Nephron progenitor cell (in vitro differentiated cells): Measurements from ENCODE around the gene SLC6A2.

Experiments
- DNase-seq: peaks from one replicate; pipeline ENCODE4 v3.0.0; 2021
- H3K27ac Mint-ChIP-seq: 2 replicates; pipeline ENCODE4 v1.8.0; 2021; ENCODE audit warnings: mild to moderate bottlenecking, moderate library complexity, mixed read lengths
- H3K27me3 Mint-ChIP-seq: 2 replicates; pipeline ENCODE4 v1.8.0; 2021; ENCODE audit warnings: mild to moderate bottlenecking, low read depth, mixed read lengths; ENCODE audit not compliant: poor library complexity
- H3K36me3 Mint-ChIP-seq: 2 replicates; pipeline ENCODE4 v1.8.0; 2021; ENCODE audit warnings: low read depth, mixed read lengths
- H3K4me1 Mint-ChIP-seq: 2 replicates; pipeline ENCODE4 v1.8.0; 2021; ENCODE audit warnings: mixed read lengths
- H3K4me3 Mint-ChIP-seq: 2 replicates; pipeline ENCODE4 v1.8.0; 2021; ENCODE audit warnings: mild to moderate bottlenecking, moderate library complexity, mixed read lengths
- H3K9me3 Mint-ChIP-seq: 2 replicates; pipeline ENCODE4 v1.8.0; 2021; ENCODE audit warnings: mild to moderate bottlenecking, moderate library complexity, mixed read lengths
- CTCF ChIP-seq: fragments of 200-600 bp; sonication (generic); IDR thresholded peaks from 2 replicates; pipeline ENCODE4 v1.5.0; 2021; ENCODE audit warnings: antibody characterized with exemption

The SLC6A2 gene

GRCh38 chr16:55671206-55671973, 15.6 kb downstream of the SLC6A2 start:
- TF ChIP-seq CTCF: no peak
- H3K4me1 Mint-ChIP-seq: no peaks in the 10 kb centered on the region
- H3K27ac Mint-ChIP-seq: no peak overlapping the region
- DNase-seq: no peak
- no peaks in the 10 kb centered on the region for H3K36me3 Mint-ChIP-seq
- H3K4me3 Mint-ChIP-seq: no peak overlapping the region
- H3K27me3 Mint-ChIP-seq: peaks cover 14% of the 10 kb centered on the region
- no peaks in the 10 kb centered on the region for H3K9me3 Mint-ChIP-seq

- TF ChIP-seq CTCF: no peak
- peaks cover 13% of the 10 kb centered on the region for H3K27me3 Mint-ChIP-seq
- no peaks in the 10 kb centered on the region for H3K4me1 Mint-ChIP-seq
- H3K36me3 Mint-ChIP-seq: no peaks in the 10 kb centered on the region
- H3K9me3 Mint-ChIP-seq: no peaks in the 10 kb centered on the region
- no peak overlapping the region for H3K27ac Mint-ChIP-seq
- DNase-seq: no peak
- H3K4me3 Mint-ChIP-seq: no peak overlapping the region
These were observed 16.1 kb downstream of the SLC6A2 start for GRCh38 chr16:55671974-55672280.

- H3K27me3 Mint-ChIP-seq: peaks cover 13% of the 10 kb centered on the region
- H3K4me1 Mint-ChIP-seq: no peaks in the 10 kb centered on the region
- no peak overlapping the region for H3K27ac Mint-ChIP-seq
- H3K4me3 Mint-ChIP-seq: no peak overlapping the region
- H3K9me3 Mint-ChIP-seq: no peaks in the 10 kb centered on the region
- no peak for TF ChIP-seq CTCF
- no peak for DNase-seq
- H3K36me3 Mint-ChIP-seq: no peaks in the 10 kb centered on the region
These were observed 16.7 kb downstream of the SLC6A2 start for GRCh38 chr16:55672471-55672870.

GRCh38 chr16:55678161-55678821, 22.5 kb downstream of the SLC6A2 start:
- no peak for DNase-seq
- no peak overlapping the region for H3K4me3 Mint-ChIP-seq
- H3K9me3 Mint-ChIP-seq: no peaks in the 10 kb centered on the region
- peaks cover 27% of the 10 kb centered on the region for H3K27me3 Mint-ChIP-seq
- H3K27ac Mint-ChIP-seq: no peak overlapping the region
- no peaks in the 10 kb centered on the region for H3K36me3 Mint-ChIP-seq
- TF ChIP-seq CTCF: no peak
- no peaks in the 10 kb centered on the region for H3K4me1 Mint-ChIP-seq

GRCh38 chr16:55682086-55682485, 26.3 kb downstream of the SLC6A2 start:
- no peak for TF ChIP-seq CTCF
- Mint-ChIP-seq H3K36me3 (no peaks in the 10 kb centered on the region), H3K9me3 (peaks cover 4% of the 10 kb centered on the region), H3K4me1 (no peaks in the 10 kb centered on the region), H3K27me3 (peaks cover 24% of the 10 kb centered on the region), H3K27ac (no peak overlapping the region), H3K4me3 (no peak overlapping the region)
- no peak for DNase-seq

- no peak for DNase-seq
- no peak overlapping the region for H3K4me3 Mint-ChIP-seq
- H3K27ac Mint-ChIP-seq: no peak overlapping the region
- H3K9me3 Mint-ChIP-seq: peaks cover 4% of the 10 kb centered on the region
- no peaks in the 10 kb centered on the region for H3K36me3 Mint-ChIP-seq
- TF ChIP-seq CTCF: no peak
- peaks cover 26% of the 10 kb centered on the region for H3K27me3 Mint-ChIP-seq
- peaks cover 15% of the 10 kb centered on the region for H3K4me1 Mint-ChIP-seq
These were observed 30.2 kb downstream of the SLC6A2 start for GRCh38 chr16:55685973-55686372.
